Activated CD4-positive, alpha-beta T cell treated with anti-CD3 and anti-CD28 coated beads, Interleukin-2, Interleukin-6, amounts not matched to agents 100 ng/mL and 50 ng/mL, durations not matched to agents 16 hours and 8 hours (primary cell): ENCODE data around the gene ARL16.
A peak's percentile ranks its signal among the peaks of the same experiment; 100 is the strongest.

Experiments used
- DNase-seq: peaks from one replicate; pipeline ENCODE4 v3.0.0-alpha.2; 2020

ARL16 gene

DNA sequence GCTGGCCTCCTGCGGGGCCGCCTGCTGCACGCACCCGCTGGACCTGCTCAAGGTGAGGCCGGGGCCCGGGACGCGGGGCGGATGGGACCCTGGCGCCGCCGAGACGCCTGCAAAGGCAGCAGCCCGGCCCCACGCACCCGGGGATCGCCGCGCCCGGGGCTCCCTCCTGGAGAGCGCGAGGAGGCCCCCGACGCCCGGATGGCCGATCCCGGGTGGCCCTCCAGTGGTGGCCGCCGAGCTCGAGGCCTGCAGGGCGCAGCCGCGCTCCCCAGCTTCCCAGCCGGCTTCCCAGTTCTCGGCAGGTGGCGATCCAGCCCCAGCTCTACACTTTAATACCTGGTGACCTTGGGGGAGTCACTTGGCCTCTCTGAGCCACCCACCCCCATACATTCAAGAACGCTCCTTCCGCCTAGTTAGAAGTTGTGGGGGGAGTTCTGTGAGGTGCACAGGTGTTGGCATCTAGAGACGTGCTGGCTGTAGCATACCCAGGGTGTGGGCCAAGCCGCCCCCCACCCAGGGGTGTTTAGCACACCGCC lies 28.9 kb upstream of the ARL16 start:
- no peak for DNase-seq

DNA sequence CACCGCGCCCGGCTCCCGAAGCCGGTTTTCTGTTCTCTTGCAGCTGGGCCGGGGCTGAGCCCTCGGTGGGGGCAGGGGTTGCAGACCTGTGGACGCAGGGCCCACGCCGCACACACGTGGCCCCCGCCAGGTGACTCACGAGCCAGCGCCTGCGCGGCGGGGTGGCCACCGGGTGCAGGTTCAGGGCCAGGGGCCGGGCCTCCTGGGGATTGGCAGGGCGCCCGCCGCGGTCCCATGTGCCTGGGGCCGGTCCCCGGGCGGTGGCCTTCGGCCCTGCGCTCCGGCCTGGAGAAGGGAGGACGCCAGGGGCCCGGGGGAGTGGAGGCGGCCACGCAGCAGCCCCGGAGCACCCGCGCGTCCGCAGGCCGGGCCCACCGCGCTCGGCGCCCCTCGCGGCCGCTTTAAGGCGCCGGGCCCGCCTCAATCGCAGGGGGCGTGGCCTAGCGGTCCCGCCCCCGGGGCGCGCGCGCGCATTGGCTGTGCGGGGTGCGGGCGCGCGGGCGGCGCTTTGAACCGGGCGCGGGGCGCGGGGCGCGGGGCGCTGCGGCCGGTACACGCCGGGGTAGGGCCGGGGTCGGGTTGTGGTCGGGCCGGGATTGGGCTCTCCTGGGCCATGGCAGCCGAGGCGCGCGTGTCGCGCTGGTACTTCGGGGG lies 28.3 kb upstream of the ARL16 start, which contains the start of gene SLC25A10:
SLC25A10 (plus strand) TSS at position 471 of the 654 bp plus-strand sequence; CDS start at position 614, 143 bp downstream.
- DNase-seq, result peak; percentile 88

DNA sequence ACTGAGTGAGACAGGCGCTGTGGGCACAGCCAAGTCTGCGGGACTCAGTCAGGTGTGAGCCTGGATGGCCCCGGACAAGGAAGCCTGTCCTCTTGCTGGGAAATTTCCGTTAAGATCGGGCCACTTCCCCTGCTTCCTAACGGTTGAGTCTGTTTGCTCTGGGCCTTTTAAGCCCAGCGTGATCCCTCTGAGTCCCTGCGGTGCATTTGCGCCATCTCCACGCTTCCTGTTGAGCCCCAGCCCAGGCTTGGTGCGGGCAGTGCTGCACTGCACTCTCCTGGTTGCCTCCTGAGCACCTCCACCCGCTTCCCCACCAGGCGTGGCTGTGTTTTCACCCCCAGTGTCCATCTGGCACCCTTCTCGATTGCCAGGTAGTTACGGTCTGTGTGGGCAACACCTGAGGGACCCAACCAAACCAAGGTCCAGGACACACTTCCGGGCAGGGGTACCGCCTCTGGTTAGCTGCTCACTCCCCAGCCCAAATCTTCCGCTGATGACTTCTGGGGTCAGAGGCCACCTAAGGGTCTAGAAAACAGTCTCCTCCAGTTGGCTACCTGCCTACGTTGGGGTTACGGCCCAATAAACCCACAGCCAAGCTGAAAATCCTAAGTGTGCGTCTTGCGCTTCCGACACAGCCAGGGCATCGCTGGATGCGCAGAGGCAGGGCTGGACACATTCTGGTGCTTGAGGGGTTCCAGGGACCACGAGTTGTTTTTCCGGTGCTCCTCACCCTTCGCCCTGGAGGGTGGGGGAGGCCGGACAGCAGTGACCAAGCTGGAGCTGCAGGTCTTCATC lies 27.1 kb upstream of the ARL16 start:
- peak; percentile 33 for DNase-seq

DNA sequence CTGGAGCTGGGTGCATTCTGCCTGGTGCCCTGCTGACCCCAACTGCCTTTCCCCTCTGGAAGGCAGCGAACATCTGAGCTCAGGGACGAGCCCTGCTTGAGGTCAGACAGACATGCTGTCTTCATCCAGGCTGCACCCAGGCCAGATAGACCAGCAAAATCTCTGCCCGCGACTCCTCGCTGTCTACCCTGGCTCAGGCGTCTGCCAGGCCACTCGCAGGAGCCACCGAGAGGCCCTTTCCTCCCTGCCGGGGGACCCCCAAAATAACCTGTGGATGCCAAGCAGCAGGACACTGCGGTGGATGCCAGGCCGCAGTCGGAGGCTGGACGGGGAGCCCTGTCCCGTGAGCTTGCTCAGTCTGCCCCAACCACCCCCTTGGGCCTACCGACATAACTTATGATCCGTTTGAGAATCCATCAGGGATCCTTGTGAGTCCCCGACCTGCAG lies 25.2 kb upstream of the ARL16 start:
- DNase-seq, result no peak

DNA sequence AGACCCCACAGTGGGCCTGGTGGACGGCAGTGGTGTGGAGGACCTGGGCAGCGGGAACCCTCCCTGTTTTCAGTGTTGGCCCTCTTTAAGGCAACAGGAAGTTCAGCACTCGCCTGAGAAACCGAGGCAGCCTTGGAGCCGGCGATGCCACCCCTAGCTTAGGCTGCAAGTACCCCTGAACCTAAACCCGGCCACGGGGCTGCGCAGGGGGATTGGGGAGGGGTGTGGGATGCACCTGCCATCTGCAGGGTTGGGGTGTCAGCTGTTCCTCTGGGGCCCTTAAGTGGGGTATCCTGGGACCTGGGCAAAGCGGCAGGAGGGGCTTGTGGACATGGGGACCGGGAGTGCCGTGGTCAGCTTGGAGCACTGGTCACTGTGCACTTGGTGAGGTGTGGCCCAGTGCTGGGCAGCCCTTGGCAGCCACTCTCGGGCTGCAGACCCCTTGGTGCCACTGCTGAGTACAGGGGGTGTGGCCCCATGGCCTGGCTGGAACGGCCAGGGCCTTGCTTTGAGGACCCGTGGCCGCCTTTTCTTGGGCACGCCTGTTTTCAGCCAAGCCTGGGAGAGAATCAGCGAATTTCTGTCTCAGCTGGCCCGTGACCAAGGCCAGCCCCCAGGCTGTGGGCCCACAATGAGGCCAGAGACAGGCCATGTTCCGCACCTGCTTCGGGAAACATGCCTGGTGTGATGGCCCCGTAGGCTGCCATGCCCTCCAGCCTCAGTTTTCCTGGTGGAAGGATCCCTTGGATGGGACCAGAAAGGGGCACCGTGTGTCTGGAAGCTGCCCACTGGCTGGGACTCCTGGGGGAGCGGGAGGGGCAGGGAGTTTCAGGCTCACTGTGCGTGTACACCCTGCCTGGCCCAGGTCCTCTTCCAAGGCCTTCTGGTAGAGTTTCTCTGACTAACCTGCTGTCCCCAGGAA lies 24.4 kb upstream of the ARL16 start:
- no peak for DNase-seq

DNA sequence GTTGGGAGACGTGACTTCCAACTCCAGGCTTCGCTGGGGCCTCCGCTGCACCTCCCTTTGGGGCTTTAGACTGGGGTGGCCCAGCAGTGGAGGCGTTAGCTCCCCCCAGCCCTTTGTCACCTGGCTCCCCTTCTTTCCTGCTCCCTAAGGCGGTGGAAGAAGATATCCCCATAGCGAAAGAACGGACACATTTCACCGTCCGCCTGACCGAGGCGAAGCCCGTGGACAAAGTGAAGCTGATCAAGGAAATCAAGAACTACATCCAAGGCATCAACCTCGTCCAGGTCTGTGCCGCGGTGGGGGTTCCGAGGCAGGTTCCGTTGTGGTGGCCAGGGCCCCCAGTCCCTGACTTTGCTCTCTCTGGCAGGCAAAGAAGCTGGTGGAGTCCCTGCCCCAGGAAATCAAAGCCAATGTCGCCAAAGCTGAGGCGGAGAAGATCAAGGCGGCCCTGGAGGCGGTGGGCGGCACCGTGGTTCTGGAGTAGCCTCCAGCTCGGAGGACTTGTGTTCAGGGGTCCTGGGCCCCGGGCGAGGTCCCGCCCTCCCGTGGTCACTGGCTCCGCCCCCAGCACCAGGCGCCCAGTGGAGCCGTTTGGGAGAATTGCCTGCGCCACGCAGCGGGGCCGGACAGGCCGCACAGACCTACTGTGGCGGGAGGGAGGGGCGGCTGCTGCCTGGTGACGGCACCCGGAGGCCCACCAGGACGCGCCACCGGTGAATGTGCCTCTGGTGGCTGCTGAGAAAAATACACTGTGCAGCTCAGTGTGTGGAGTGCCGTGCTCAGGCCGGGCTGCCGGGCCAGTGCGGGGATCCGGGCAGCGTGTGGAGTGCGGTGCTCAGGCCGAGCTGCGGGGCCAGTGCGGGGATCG lies 23.4 kb upstream of the ARL16 start:
- DNase-seq, result no peak

DNA sequence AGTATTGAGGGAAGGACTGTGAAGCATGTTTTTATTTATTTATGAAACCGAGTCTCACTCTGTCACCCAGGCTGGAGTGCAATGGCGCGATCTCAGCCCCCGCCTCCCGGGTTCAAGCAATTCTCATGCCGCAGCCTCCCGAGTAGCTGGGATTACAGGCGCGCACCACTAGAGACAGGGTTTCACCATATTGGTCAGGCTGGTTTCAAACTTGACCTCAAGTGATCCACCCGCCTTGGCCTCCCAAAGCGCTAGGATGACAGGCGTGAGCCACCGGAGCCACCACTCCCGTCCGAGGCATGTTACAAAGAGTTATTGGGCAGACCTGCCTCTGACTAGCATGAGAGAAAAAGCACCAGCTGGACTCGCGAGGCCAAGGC lies 22.6 kb upstream of the ARL16 start:
- DNase-seq, result no peak

DNA sequence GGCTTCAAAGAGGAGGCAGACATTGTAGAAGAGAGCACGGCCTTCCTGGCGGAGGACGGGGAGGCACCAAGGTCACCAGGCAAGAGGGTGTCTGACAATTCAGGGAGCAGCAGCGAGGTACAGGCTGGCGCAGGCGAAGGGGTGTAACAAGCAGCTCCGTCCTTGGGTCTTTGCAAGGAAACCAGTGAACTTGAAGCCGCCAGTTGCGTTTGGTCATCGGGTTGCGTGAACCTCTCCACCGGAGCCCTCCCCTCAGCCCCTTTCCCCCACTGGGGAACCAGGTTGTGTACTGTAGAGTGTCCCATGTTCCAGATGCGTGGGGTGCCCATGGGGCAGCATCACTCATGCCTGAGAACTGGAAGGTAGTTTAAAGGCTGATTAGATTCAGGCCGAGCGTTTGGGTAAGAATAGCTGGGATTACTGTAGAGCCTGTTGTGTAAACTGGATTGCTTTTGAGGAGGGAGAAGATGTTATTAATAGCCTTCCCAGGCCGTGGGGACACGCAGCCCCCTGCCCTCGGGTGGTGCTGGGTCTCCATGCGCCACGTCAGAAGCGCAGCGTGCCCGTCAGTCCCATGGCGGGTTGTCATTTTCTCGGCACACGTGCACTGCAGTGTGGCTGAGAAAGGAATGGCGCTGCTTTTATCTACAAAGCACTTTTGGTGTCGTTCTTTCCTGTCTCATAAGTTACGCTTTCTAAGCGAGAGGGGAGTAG lies 22.1 kb upstream of the ARL16 start:
- no peak for DNase-seq

DNA sequence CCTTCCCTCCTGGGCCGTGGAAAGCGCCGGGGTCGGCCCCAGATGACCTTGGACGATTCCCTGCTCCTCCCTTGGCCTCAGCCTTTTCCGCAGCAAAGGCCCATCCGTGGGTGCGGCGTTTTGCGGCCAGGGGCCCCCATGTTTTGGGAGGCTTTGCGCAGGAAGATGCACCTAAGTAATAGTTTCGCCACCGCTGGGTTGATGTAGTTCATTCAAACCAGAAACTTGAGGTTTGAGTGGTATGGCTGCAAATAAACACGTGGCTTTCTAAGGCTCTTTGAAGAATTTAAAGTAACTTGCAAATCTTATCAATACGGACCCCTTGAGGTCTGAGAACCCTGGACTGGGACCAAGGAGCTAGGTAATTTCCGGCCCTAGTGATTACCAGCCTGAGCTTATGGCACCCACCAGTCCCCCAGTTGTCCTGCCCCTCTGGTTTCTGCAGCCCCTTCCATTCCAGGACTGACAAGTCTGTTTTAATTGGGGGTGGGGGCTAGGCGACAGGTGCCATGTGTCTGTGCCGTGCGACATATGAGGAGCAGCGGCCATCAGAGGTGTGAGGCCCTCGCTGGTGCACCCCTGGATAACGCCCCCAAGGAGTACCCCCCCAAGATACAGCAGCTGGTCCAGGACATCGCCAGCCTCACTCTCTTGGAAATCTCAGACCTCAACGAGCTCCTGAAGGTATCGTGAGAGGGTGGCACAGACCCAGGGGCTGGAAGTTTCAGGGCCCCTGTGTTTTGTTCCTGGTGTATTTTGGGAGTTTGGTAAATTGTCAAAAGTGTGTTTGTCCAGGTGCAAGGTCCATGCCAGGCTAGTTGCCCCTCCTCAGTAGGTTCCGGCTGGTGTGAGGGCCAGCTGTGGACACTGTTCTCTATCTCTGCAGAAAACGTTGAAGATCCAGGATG lies 20.4 kb upstream of the ARL16 start:
- DNase-seq, result peak; percentile 22

GRCh38 chr17:81702934-81703746 lies 19.5 kb upstream of the ARL16 start, which contains the start of gene MRPL12:
Gene MRPL12 (plus strand): TSS chr17:81703367. CDS start chr17:81703502, 135 bp downstream.
- DNase-seq, result peak; percentile 95

DNA sequence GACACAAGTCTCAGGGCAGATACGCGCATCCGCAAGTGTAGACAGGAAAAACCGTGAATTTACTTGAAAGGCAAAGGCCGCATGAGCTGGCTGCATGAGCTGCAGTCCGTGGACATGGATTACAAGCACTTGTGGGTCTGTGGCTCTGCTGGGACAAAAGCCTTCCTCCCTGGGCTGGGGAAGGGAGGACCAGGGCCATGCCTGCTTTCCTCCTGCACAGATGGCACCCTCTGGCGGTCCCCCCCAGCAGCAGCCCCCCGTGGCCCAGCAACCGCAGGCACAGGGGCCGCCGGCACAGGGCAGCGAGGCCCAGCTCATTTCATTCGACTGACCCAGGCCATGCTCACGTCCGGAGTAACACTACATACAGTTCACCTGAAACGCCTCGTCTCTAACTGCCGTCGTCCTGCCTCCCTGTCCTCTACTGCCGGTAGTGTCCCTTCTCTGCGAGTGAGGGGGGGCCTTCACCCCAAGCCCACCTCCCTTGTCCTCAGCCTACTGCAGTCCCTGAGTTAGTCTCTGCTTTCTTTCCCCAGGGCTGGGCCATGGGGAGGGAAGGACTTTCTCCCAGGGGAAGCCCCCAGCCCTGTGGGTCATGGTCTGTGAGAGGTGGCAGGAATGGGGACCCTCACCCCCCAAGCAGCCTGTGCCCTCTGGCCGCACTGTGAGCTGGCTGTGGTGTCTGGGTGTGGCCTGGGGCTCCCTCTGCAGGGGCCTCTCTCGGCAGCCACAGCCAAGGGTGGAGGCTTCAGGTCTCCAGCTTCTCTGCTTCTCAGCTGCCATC lies 17.9 kb upstream of the ARL16 start:
- peak; percentile 42 for DNase-seq

DNA sequence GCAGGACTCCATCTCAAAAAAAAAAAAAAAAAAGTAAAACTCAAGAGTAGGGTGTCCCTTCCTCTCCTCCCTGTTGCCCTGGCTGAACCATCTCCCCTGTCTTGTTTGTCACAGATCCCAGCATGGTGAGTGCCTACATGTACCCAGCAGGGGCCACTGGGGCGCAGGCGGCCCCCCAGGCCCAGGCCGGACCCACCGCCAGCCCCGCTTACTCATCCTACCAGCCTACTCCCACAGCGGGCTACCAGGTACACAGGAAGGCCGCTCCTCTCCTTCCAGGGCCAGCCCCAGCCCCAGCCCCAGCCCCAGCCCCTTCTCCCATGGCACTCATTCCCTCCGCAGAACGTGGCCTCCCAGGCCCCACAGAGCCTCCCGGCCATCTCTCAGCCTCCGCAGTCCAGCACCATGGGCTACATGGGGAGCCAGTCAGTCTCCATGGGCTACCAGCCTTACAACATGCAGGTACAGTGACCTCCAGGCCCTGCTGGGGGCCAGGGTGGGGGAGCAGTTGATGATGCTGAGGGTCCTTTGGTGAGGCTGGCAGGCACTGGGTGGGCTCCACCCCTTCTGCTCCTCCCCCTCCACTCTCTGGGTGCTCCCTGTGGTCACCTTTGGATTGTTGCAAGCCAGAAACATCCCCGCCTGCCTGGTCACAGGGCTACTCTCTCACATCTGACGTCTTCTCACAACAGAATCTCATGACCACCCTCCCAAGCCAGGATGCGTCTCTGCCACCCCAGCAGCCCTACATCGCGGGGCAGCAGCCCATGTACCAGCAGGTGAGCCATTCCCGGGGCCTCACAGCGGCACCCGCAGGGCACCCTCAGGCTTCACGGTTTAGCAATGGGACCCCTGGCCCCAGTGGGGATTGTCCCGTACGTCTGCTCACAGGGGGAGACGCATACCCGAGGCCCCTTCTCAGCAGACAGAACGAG lies 17.0 kb upstream of the ARL16 start:
- DNase-seq, result no peak

DNA sequence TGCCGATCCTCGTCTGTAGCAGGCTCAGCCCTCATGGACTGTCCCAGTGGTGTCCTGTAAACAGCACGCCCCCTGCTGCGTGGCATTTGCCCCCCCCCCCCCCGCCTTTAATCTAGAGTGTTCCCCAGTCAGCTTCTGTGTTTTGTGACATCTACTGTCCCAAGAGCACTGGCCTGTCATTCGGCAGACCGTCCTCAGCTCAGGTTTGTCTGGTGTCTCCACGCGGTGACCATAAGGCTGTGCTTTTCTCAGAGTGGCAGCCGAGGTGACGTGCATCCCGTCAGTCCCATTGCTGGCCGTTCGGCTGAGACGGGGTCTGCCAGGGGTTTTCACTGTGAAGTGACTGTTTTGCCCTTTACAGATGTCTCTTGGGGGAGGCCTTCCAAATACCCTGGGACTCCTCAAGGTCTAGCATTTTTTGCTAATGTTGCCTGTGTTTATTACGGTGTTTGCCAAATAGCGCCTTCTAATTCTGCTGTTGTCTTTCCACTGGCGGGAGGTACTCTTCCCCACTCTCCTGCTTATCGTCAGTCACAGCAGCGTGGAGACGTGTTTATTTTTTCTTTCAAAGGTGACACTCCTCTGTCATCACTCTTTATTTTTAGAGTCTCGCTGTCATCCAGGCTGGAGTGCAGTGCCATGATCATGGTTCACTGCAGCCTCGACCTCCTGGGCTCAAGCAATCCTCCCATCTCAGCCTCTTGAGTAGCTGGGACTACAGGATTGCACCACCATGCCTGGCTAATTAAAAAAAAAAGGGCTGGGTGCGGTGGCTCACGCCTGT lies 13.9 kb upstream of the ARL16 start:
- no peak for DNase-seq

DNA sequence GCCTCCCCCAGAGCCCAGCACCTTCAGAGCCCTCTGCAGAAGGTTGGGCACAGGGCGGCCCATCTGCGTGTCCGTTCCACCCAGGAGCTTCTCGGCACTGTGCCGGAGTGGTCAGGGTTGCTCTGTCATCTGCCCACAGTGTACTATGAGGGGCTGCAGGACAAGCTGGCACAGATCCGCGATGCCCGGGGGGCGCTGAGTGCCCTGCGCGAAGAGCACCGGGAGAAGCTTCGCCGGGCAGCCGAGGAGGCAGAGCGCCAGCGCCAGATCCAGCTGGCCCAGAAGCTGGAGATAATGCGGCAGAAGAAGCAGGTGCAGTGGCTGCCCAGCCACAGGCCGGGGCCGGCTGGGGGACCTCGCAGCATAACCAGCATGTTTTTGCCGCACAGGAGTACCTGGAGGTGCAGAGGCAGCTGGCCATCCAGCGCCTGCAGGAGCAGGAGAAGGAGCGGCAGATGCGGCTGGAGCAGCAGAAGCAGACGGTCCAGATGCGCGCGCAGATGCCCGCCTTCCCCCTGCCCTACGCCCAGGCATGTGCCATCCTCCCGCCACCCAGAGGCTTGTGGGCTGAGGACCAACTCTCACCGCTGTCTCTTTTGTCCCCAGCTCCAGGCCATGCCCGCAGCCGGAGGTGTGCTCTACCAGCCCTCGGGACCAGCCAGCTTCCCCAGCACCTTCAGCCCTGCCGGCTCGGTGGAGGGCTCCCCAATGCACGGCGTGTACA lies 12.8 kb upstream of the ARL16 start:
- DNase-seq, result no peak

DNA sequence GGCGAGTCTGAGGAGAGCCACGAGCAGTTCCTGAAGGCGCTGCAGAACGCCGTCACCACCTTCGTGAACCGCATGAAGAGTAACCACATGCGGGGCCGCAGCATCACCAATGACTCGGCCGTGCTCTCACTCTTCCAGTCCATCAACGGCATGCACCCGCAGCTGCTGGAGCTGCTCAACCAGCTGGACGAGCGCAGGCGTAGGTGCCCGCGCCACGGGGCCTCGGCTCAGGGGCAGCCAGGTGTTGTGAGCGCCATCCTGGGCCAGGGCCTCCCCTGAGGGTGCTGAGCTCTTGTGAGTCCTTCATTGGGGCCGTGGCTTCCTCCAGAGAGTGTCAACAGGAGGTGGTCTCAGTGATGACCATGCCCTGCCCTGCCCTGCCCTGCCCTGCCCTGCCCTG lies 12.2 kb upstream of the ARL16 start:
- DNase-seq, result no peak

GRCh38 chr17:81695211-81695610 lies 11.6 kb upstream of the ARL16 start:
- DNase-seq, result no peak
